GM03348 (cell line): ENCODE measurements around the gene TSEN15.
"Not testable (repeated sequence)": the region's sequence is repeated elsewhere in the genome, so short reads cannot be mapped to it uniquely, and the experiment has no call there.

Experiments used
- DNase-seq: peaks from one replicate; pipeline ENCODE4 v3.0.0; 2012; ENCODE audit warnings: low spot score

TSEN15 gene

DNA sequence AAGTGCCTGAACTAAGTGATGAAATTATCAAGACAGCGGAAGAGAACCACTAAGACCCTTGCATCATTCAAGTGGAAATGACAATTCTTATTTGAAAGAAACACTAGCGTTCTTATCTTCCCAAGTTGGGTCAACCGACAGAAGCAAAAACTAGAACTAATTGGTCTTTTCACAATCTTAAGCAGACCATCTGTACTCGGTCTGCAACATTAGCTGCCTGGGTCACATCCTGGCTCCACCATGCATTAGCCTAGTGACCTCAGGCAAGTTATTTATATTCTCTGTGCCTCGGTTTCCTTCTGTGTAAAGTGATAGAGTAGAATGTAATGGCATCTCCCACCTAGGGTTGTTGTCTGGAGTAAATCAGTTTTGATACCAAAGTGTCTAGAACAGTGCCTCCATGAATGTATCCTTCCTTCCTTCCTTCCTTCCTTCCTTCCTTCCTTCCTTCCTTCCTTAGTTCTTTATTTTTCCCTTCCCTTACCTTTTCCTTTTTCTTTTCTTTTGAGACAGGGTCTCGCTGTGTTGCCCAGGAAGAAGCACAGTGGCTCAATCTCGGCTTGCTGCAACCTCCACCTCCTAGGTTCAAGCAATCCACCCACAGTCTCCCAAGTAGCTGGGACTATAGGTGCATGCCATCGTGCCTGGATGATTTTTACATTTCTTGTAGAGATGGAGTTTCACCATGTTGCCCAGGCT, 20.0 kb upstream of the TSEN15 start:
- DNase-seq = no peak

DNA sequence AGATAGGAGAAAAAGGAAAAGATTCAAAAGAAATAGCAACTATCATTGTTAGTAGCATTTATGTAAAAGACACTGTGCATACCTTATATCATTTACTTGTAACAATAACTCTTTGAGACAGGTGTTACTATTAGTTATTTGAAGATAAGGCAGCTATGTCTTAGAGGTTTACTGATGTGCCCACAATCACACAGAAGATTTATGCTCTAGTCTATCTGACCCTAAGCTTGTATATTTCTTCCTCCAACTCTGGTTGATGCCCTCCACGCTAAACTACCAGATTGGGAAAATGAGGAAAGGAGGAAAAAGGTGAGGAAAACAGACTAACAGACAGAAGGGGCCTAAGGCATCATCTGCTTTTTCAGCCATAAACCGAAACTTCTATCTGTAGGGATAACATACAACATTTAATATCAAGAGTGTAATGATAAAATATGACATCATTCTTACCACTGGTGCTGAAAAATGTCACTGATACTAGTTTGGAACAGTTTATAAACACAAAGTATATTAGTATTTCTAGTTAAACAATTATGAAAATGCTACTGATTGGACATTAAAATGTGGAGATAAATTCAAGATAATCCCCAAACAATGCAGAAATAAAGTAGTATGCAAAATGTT, 19.1 kb upstream of the TSEN15 start:
- DNase-seq = no peak

DNA sequence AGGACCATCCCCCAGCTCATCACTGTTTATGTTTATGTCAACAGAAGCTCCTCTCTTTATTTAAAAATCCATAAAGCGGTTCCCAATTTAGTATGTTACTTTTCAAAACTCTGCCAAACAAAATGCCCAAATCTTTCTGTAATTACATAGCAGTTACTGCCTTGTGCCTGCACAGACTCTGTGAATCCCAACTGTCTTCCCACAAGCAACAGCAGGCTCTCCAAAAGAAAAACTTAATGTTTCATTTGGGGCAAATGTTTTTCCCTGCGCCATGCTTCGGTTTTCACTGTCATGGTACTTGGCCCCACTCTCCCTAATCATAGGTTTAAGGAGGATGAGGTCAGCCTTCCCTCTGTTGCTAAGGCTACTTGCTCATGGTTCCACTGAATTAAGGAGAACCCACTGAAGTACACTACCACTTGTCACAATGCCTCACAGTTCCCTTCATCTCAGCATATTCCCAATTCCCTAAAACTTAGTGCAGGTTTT, 18.6 kb upstream of the TSEN15 start:
- DNase-seq = no peak

DNA sequence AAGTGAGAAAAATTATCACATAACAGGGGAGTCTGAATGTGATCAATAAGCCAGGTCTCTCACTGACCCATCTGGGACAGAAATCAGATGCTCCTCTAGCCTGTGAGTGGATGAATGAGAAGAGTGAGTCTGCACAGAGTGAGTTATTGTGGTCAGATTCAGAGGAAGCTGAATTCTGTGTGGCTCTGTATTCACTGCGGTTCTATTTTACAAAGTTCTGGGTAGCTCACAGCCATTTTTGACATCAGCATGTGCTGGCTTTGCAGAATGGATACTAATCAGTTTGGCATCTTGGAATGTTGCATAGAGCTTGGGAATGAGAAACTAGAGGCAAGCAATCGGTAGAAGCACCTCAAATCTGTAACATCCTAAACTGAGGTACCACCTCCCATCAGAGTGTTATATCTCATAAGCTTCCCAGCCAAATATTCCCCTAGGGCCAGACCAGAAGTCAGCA, 17.8 kb upstream of the TSEN15 start:
- peak; percentile 26 for DNase-seq

DNA sequence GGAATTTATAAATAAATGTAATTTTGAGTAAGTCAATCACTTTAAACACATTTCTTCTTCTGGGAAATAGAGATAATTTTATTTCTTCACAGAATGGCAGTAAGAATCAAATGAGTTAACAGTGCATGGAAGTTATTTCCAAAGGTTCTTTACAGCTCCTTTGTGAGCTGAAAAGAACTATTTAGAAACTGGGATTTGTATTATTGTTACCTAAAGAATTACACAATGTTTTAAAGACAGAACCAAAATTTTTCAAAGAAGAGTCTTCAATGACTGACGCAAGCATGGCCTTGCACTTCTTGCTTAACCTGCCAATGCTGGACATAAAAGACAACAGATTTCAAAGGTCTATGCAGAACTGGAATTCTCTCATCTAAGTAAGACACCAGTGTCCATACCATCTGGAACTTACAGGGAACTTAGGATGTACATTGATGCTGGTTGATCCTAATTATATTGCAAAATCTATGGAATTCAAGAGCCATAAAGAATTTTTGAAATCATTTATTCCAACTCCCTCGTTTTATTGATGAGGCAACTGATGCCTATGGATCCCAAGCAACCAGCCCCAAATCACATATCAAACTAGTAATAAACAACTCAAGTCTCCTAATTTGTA, 16.7 kb upstream of the TSEN15 start:
- no peak for DNase-seq

DNA sequence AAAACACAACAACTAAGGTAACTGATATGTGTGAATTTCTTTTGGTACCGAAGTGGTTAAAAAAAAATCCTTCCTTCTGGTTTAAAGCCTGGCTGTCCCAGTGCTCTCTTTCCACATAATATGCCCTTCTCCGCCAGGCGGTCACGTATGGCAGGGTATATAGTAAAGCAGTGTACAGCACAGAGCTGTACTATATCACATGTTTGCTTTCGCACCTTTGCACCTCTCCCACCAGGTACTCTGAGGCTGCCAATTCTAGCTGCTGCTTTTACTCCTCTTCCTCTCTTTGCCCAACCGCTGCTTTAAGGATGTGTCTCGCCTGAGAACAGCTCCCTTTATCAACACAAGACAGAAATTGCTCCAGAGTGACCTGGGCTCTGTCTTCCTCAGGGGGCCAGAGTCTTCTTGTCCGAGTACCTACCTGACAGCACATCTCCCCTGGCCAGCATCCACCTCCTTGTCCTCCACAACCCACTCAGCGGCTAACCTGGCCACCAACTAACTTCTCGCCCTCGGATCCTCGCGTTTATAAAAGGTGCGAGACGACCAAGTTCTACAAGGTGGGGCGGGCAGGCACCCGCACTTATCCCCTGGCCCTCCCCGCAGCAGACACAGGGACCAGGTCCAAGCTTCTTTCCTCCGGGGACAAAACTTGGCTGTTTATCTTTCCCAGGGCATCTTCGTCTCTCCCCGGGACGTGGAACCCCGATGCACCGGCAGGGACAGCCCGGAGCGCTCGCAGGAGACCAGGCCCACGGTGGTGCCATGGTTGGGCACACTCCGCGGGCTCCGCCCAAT, 15.6 kb upstream of the TSEN15 start:
- DNase-seq = no peak

DNA sequence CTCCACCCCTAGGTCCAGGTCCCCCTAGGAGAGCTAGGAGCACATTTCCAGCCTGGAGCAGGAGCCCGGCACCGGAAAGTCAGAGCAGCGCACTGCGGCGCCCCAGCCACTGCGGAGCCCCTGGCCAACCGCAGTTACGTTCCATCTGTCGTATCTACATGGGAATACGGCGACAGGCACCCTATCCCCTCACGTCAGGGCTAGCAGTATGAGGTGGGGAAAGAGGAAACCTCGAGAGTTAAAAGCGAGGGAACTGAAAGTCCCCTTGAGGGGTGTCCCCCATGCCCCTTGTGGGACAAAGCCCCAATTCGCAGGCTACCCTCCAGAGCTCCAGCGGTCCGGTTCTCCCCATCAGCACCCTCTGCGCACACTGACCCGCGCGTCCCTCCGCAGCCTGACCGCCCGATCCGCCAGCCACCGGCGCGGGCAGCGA, 15.0 kb upstream of the TSEN15 start:
- peak; percentile 58 for DNase-seq

GRCh38 chr1:184037849-184038591, 13.5 kb upstream of the TSEN15 start:
- no peak for DNase-seq

GRCh38 chr1:184039126-184039525, 12.4 kb upstream of the TSEN15 start:
- DNase-seq = no peak

DNA sequence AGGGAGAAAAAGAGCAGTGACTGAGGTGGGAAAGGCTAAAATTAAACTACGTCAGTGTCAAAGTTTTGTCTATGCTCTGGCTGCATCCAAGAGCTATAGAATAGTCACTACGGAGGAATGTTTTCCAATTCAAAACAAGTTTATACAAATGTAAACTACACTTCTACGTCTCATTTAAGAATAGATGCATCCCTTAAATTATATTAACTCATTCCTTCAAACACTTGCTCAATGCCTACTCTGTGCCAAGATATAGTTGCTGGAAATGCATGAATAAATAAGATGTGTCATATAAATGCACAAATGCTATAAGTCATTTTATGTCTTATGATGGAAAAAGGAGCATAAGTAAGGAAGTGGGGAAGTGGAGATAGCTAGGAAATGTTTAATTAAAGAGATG, 9.8 kb upstream of the TSEN15 start:
- DNase-seq = no peak

DNA sequence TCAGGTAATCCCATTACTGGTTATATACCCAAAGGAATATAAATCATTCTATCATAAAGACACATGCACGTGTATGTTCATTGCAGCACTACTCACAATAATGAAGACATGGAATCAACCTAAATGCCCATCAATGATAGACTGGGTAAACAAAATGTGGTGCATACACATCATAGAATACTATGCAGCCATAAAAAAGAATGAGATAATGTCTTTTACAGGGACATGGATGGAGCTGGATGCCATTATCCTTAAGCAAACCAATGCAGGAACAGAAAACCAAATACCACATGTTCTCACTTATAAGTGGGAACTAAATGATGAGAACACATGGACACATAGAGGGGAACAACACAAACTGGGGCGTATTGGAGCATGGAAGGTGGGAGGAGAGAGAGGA, 8.2 kb upstream of the TSEN15 start:
- not testable (repeated sequence) for DNase-seq

DNA sequence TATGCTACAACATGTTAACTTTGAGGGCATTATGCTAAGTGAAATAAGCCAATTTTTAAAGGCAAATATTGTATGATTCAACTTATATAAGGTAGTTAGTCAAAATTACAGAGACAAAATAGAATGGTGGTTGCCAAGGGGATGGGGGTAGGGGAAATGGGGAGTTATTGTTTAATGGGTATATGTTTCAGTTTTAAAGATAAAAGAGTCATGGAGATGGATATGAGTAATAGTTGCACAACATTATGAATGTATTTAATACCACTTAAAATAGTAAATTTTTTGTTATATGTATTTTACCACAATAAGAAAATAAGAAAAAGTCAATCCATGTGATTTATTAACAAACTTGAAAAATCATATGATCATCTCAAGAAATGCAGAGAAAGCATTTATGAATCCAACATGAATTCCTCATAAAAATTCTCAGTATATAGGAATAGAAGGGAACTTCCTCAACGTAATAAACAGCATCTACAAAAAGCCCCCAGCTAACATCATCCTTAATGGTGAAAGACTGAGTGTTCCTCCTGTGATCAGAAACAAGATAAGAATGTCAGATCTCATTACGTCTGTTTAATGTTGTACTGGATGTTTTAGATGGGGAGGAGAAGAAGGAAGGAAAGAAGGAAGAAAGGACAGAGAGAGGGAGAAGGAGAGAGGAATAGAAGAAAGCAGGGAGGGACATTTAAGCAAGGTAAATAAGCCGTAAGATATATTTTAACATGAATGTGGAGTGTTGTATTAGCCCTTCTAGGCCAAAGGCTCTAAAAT, 6.7 kb upstream of the TSEN15 start:
- DNase-seq = no peak

DNA sequence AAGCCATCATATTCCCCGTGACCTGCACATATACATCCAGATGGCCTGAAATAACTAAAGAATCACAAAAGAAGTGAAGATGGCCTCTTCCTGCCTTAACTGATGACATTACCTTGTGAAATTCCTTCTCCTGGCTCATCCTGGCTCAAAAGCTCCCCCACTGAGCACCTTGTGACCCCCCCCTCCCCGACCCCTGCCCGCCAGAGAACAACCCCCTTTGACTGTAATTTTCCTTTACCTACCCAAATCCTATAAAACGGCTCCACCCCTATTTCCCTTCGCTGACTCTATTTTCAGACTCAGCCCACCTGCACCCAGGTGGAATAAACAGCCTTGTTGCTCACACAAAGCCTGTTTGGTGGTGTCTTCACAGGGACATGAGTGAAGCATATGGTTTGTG, 4.0 kb upstream of the TSEN15 start:
- DNase-seq = not testable (repeated sequence)

GRCh38 chr1:184048561-184049240, 2.8 kb upstream of the TSEN15 start:
- no peak for DNase-seq

DNA sequence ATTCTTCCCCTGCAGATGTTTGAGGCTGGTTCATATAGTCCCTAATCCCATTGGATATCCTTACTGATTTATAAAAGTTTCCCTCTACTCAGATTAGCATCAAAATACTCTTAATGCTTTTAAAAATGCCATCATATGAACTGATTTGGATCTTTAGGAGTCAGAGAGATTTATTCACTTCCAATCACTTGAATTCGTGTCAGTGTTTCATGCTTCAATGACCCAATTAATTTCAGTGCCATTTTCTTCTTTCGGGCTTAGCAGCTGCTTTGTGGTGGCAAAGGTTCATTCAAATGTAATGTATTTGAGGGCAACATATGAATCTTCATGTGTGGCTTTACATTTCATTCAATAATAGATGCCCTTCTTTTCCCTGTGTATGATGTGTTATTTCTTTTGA, 2.2 kb upstream of the TSEN15 start:
- no peak for DNase-seq

- DNase-seq = no peak
Measured at GRCh38 chr1:184049836-184050468, 1.6 kb upstream of the TSEN15 start.

- peak; percentile 29 for DNase-seq
Measured at GRCh38 chr1:184050636-184051035, 894 bp upstream of the TSEN15 start.

DNA sequence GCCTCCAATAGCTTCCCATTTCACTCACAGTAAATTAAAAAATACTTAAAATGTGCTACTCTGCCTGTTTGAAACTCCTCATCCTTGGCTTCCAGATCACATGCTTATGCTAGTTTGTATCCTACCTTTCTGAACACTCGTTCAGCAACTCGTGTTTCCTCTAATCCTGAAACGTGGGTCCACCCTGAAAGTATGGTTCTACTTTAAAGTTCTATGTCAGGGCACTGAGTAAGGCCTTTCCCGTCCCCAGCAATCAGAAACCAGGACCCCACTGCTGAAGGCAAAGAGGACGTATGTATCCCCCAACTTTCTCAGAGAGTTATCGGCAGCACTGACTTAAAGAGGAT, 419 bp upstream of the TSEN15 start:
- peak; percentile 13 for DNase-seq

GRCh38 chr1:184052194-184052559, 647 bp downstream of the TSEN15 start:
- no peak for DNase-seq

GRCh38 chr1:184052750-184053149, 1.2 kb downstream of the TSEN15 start:
- no peak for DNase-seq
